Measurements from ENCODE around the gene RPL23. TPM values are rescaled to one million over a fixed set of nuclear protein-coding genes. Genes with fewer than 3 reads are reported as not detected.
A peak's percentile ranks its signal among the peaks of the same experiment; 100 is the strongest.

RPL23 gene
- total and polyA plus RNA-seq, 9 of the 15 experiments (the other 6 are each of a cell fraction or from before 2014, with no cell fraction given), result 1,745 to 3,667 (median 3,096) TPM

DNA sequence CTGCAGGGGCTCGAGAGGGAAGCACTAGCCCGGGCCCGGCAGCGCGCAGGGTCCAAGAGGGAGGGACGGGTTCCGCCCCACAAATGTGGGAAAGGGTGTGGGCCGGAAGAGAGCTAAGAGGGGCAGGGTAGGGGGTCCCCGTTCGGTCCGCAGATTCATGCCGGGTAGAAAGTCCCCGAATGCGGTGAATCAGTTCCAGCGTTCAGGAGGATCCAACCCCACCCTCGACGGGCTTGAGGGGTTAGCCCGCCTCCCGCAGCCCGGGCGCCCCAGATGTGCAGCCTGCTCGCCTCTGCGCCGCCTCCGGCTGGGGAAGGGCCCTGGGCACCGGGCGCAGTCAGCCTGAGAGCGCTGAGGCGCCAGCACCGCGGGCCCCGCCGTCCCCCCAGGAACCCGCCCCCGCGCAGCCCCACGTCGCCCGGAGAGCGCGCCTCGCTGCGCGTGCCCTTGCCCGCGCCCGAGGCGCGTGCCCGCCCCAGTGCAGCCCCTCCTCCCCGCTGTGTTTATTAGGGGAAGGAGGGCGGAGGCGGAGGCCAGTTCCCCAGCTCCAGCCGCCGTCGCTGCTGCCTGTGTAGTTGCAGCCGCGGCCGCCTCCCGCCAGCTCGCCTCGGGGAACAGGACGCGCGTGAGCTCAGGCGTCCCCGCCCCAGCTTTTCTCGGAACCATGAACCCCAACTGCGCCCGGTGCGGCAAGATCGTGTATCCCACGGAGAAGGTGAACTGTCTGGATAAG is 16.2 kb upstream of the RPL23 start, which contains the start of gene LASP1 (continued):
- TF ChIP-seq MXI1 (IDR thresholded peaks at IDR 0.05; ENCODE audit: low read depth, low read length) (0 out of 2 replicates have a peak, but pooled peaks have one; percentile 16), SNIP1 (IDR thresholded peaks at IDR 0.05; ENCODE audit: low read depth) (no peak), HNRNPLL (IDR thresholded peaks at IDR 0.05; ENCODE audit: low read depth, low read length, poor library complexity, severe bottlenecking) (peak; percentile 70), CC2D1A (IDR thresholded peaks at IDR 0.05) (peak; percentile 88; the same call in 1 of the 2 replicates), HDAC8 (tag; IDR thresholded peaks at IDR 0.05) (no peak), ZNF561 (CRISPR knock-in tag; conservative IDR thresholded peaks at IDR 0.05) (no peak), FOXM1 (IDR thresholded peaks at IDR 0.05; ENCODE audit: low read depth) (no peak), FOXM1 (CRISPR knock-in tag; IDR thresholded peaks at IDR 0.05; ENCODE audit: low read depth) (no peak), ARHGAP35 (IDR thresholded peaks at IDR 0.05; ENCODE audit: partially characterized antibody) (no peak), SPI1 (IDR thresholded peaks at IDR 0.05; ENCODE audit: borderline replicate concordance, low read depth, low read length) (peak; percentile 56; the same call in 1 of the 2 replicates), GATA2 (CRISPR knock-in tag; IDR thresholded peaks at IDR 0.05) (no peak), MCM3 (IDR thresholded peaks at IDR 0.05) (no peak), RFX5 (IDR thresholded peaks at IDR 0.05; ENCODE audit: low read depth, low read length) (no peak), ZNF184 (CRISPR knock-in tag; IDR thresholded peaks at IDR 0.05) (no peak), ZC3H4 (CRISPR knock-in tag; IDR thresholded peaks at IDR 0.05; ENCODE audit: borderline replicate concordance) (no peak), CHD2 (IDR thresholded peaks at IDR 0.05; ENCODE audit: low read depth, low read length) (no peak), BHLHE40 (IDR thresholded peaks at IDR 0.05; ENCODE audit: low read length) (peak; percentile 37; the same call in 1 of the 2 replicates), FOXP1 (CRISPR knock-in tag; IDR thresholded peaks at IDR 0.05) (no peak), HNRNPK (IDR thresholded peaks at IDR 0.05; ENCODE audit: low read depth, low read length, poor library complexity, severe bottlenecking) (no peak)
- TF ChIP-seq, protein P1, sequence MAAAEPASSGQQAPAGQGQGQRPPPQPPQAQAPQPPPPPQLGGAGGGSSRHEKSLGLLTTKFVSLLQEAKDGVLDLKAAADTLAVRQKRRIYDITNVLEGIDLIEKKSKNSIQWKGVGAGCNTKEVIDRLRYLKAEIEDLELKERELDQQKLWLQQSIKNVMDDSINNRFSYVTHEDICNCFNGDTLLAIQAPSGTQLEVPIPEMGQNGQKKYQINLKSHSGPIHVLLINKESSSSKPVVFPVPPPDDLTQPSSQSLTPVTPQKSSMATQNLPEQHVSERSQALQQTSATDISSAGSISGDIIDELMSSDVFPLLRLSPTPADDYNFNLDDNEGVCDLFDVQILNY (CRISPR knock-in tag; IDR thresholded peaks at IDR 0.05), result no peak
- TF ChIP-seq, protein P2, sequence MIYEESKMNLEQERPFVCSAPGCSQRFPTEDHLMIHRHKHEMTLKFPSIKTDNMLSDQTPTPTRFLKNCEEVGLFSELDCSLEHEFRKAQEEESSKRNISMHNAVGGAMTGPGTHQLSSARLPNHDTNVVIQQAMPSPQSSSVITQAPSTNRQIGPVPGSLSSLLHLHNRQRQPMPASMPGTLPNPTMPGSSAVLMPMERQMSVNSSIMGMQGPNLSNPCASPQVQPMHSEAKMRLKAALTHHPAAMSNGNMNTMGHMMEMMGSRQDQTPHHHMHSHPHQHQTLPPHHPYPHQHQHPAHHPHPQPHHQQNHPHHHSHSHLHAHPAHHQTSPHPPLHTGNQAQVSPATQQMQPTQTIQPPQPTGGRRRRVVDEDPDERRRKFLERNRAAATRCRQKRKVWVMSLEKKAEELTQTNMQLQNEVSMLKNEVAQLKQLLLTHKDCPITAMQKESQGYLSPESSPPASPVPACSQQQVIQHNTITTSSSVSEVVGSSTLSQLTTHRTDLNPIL (CRISPR knock-in tag; IDR thresholded peaks at IDR 0.05), result no peak
- TF ChIP-seq, protein P3, sequence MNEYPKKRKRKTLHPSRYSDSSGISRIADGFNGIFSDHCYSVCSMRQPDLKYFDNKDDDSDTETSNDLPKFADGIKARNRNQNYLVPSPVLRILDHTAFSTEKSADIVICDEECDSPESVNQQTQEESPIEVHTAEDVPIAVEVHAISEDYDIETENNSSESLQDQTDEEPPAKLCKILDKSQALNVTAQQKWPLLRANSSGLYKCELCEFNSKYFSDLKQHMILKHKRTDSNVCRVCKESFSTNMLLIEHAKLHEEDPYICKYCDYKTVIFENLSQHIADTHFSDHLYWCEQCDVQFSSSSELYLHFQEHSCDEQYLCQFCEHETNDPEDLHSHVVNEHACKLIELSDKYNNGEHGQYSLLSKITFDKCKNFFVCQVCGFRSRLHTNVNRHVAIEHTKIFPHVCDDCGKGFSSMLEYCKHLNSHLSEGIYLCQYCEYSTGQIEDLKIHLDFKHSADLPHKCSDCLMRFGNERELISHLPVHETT (CRISPR knock-in tag; conservative IDR thresholded peaks at IDR 0.05 in 1 of 2, IDR thresholded peaks at IDR 0.05 in 1 of 2), result peak in 1 of 2 experiments; percentile 84; a peak in 2 of 4 replicates
- TF ChIP-seq, protein P4, sequence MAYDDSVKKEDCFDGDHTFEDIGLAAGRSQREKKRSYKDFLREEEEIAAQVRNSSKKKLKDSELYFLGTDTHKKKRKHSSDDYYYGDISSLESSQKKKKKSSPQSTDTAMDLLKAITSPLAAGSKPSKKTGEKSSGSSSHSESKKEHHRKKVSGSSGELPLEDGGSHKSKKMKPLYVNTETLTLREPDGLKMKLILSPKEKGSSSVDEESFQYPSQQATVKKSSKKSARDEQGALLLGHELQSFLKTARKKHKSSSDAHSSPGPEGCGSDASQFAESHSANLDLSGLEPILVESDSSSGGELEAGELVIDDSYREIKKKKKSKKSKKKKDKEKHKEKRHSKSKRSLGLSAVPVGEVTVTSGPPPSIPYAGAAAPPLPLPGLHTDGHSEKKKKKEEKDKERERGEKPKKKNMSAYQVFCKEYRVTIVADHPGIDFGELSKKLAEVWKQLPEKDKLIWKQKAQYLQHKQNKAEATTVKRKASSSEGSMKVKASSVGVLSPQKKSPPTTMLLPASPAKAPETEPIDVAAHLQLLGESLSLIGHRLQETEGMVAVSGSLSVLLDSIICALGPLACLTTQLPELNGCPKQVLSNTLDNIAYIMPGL (CRISPR knock-in tag; IDR thresholded peaks at IDR 0.05), result no peak; the same call in 1 of the 2 replicates
